Nucleus accumbens (tissue), 56 donors: ENCODE measurements around the gene DLAT.
"Not testable (repeated sequence)": the region's sequence is repeated elsewhere in the genome, so short reads cannot be mapped to it uniquely, and the experiment has no call there.

Experiments
- DNase-seq, 56 donors: peaks; one replicate each; lab custom pipeline; 2025; lab: John Stamatoyannopoulos, UW

The DLAT gene

GRCh38 chr11:112002491-112003216, 22.6 kb upstream of the DLAT start:
- no peak for DNase-seq

- DNase-seq: no peak
Measured at GRCh38 chr11:112004389-112004788, 20.8 kb upstream of the DLAT start.

GRCh38 chr11:112005422-112006094, 19.6 kb upstream of the DLAT start:
- no peak for DNase-seq

GRCh38 chr11:112006095-112006441, 19.1 kb upstream of the DLAT start:
- DNase-seq: not testable (repeated sequence)

GRCh38 chr11:112011451-112011850, 13.8 kb upstream of the DLAT start:
- not testable (repeated sequence) for DNase-seq

GRCh38 chr11:112012874-112013273, 12.3 kb upstream of the DLAT start:
- DNase-seq: no peak

GRCh38 chr11:112013497-112014164, 11.6 kb upstream of the DLAT start:
- no peak for DNase-seq

GRCh38 chr11:112016088-112016764, 9.0 kb upstream of the DLAT start:
- no peak for DNase-seq

- DNase-seq: no peak
Measured at GRCh38 chr11:112016765-112017376, 8.3 kb upstream of the DLAT start.

- DNase-seq: no peak
Measured at GRCh38 chr11:112017538-112017937, 7.7 kb upstream of the DLAT start.

GRCh38 chr11:112019066-112019465, 6.1 kb upstream of the DLAT start:
- no peak for DNase-seq

GRCh38 chr11:112023104-112023503, 2.1 kb upstream of the DLAT start:
- no peak for DNase-seq

GRCh38 chr11:112024178-112024772, 933 bp upstream of the DLAT start:
- peak in 1 of 56 donors; percentile 0 for DNase-seq

- DNase-seq: peak in 3 of 56 donors; percentile 29 to 49 (median 37)
Measured at GRCh38 chr11:112025707-112026106, 499 bp downstream of the DLAT start.

- DNase-seq: not testable (repeated sequence)
Measured at GRCh38 chr11:112026784-112027410, 1.7 kb downstream of the DLAT start.

GRCh38 chr11:112029460-112029859, 4.3 kb downstream of the DLAT start:
- no peak for DNase-seq

GRCh38 chr11:112033902-112034301, 8.7 kb downstream of the DLAT start:
- no peak for DNase-seq

GRCh38 chr11:112037527-112037926, 12.3 kb downstream of the DLAT start:
- no peak for DNase-seq

GRCh38 chr11:112042161-112042960, 17.2 kb downstream of the DLAT start:
- no peak for DNase-seq
